HL-60 (cell line): ENCODE data around the gene CEBPE.

ENCODE experiments used
- DNase-seq, 2 experiments: peaks; one replicate each; pipeline ENCODE4 v3.0.0-alpha.2; 2010 to 2020; ENCODE audit warnings: low read depth in 1 of 2, low spot score in 1 of 2
- H3K27ac ChIP-seq: fragments of 250-450 bp; sonication (Bioruptor Pico); replicated peaks from 2 replicates; pipeline ENCODE4 v1.5.1; 2020; ENCODE audit warnings: mild to moderate bottlenecking, moderate library complexity
- H3K27me3 ChIP-seq: fragments of 250-450 bp; sonication (Bioruptor Pico); 2 replicates; pipeline ENCODE4 v1.5.1; 2021; ENCODE audit warnings: mild to moderate bottlenecking, moderate library complexity; ENCODE audit not compliant: insufficient read depth, poor library complexity, severe bottlenecking
- H3K4me3 ChIP-seq: replicated peaks from 2 replicates; pipeline ENCODE4 v1.5.1; 2011; ENCODE audit warnings: mild to moderate bottlenecking, control low read depth, low read length; ENCODE audit not compliant: insufficient read depth
- CTCF ChIP-seq: IDR thresholded peaks from one replicate; pipeline ENCODE4 v1.5.1; 2011; ENCODE audit warnings: low read length, control low read depth, inconsistent platforms; ENCODE audit not compliant: insufficient read depth
- GABPA ChIP-seq: IDR thresholded peaks from 2 replicates; pipeline ENCODE4 v1.6.1; 2012; ENCODE audit warnings: low read depth
- POLR2AphosphoS5 ChIP-seq: IDR thresholded peaks from 2 replicates; pipeline ENCODE4 v1.6.1; 2012; ENCODE audit warnings: low read depth
- REST ChIP-seq: IDR thresholded peaks from 2 replicates; pipeline ENCODE4 v1.6.1; 2012; ENCODE audit warnings: low read depth; ENCODE audit not compliant: insufficient replicate concordance
- SPI1 ChIP-seq: IDR thresholded peaks from 2 replicates; pipeline ENCODE4 v1.6.1; 2012; ENCODE audit warnings: low read depth, mild to moderate bottlenecking, borderline replicate concordance

CEBPE gene

GRCh38 chr14:23142826-23143225, 23.8 kb upstream of the CEBPE start:
- Histone ChIP-seq H3K27me3 (no peaks in the 10 kb centered on the region), H3K4me3 (no peak overlapping the region), H3K27ac (no peak overlapping the region)
- TF ChIP-seq REST (no peak), CTCF (no peak), POLR2AphosphoS5 (no peak), SPI1 (no peak), GABPA (no peak)
- DNase-seq = no peak

GRCh38 chr14:23141706-23142444, 22.8 kb upstream of the CEBPE start:
- Histone ChIP-seq H3K4me3 (no peak overlapping the region), H3K27ac (no peak overlapping the region), H3K27me3 (no peaks in the 10 kb centered on the region)
- TF ChIP-seq SPI1 (no peak), GABPA (no peak), CTCF (no peak), REST (no peak)
- no peak for DNase-seq

- no peak overlapping the region for H3K4me3 ChIP-seq
- no peaks in the 10 kb centered on the region for H3K27me3 ChIP-seq
- no peak for TF ChIP-seq CTCF
- TF ChIP-seq POLR2AphosphoS5 = no peak
- TF ChIP-seq GABPA = no peak
- TF ChIP-seq SPI1 = no peak
- TF ChIP-seq REST = no peak
- H3K27ac ChIP-seq = no peak overlapping the region
- no peak for DNase-seq
Observed at GRCh38 chr14:23140371-23140770, 21.3 kb upstream of the CEBPE start.
